HG03196 (cell line): ENCODE data around the gene ZEB2.

Experiments
- ATAC-seq: cut with Tn5 transposase; IDR thresholded peaks from one replicate; pipeline ENCODE4 v1.9.1; 2021; ENCODE audit not compliant: unreplicated experiment

The ZEB2 gene

GRCh38 chr2:144496092-144496976 lies 23.6 kb downstream of the ZEB2 start:
- no peak for ATAC-seq

DNA sequence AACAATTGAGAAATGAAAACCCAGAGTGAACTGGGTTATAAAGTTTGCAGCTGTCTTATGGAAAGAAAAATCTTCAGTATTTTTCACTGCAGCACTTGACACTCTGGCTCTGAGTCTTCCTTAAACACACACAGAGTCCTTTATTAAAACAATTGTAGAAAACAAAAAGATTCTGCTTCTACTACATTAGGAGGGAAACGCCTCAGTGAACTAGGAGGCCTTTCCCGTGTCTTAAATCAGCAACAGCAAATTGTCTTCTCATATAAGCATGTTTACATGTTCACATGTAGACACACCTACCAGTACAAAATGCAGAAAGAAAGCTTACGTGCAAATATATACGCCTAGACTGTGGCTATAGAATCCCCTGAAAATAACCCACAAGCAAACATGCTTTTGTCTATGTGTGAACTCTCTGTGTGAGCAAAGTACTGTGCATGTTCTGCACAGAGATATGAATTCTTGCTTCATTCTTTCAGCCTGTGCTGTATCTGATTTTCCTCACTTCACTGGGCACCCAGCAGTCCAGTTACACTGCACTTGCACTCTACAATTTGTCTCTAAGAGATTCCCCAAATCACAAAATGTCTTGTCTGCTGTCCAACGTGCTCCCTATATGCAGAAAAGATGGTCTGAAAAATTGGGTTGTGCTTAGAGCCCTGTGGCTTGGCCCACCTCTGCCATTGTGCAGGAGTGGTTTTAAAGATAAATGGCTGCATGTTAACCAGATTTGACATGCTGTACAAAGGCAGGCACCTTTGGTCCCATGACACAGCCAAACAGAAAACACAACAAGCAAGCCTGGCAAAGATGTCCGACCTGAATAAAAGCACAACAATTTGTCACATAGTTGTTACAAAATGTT lies 24.5 kb downstream of the ZEB2 start:
- no peak for ATAC-seq

DNA sequence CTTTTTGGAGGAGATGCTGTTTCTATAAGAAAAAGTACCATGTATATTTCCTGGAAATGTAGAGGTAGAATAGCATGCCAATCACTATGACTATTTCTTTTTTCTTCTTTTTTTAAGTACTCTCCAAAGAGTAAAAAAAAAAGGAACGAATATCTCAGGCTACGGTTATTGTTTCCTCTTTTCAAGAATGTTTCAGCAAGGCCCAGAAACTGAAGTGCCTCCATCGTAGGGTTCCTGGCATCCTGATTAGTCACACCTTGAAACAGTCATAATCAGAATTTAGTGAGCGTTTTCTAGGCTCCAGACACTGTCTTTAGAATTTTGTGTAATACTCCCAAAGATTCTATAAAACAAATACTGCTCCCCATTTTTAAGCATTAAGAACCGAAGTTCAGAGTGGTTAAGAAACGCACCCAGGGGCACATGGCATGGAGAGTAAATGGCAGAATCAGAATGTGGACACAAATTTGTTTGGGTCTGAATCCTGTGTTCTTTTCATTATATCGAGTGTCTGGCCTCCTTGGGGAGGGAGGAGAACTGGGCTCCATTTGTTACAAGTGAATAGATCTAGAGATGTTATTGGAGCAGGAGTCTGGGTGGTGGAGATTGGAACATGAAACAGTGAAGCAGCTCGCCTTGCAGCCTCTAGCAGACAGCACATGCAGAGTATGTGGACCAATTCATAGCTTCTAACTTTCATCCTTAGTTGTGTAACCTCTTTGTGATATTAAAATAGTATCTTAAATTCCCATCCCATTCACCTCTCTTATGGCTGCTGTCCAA lies 26.7 kb downstream of the ZEB2 start:
- no peak for ATAC-seq

- no peak for ATAC-seq
Measured at GRCh38 chr2:144490857-144491256, 29.1 kb downstream of the ZEB2 start.

GRCh38 chr2:144490017-144490416 lies 29.9 kb downstream of the ZEB2 start:
- no peak for ATAC-seq

DNA sequence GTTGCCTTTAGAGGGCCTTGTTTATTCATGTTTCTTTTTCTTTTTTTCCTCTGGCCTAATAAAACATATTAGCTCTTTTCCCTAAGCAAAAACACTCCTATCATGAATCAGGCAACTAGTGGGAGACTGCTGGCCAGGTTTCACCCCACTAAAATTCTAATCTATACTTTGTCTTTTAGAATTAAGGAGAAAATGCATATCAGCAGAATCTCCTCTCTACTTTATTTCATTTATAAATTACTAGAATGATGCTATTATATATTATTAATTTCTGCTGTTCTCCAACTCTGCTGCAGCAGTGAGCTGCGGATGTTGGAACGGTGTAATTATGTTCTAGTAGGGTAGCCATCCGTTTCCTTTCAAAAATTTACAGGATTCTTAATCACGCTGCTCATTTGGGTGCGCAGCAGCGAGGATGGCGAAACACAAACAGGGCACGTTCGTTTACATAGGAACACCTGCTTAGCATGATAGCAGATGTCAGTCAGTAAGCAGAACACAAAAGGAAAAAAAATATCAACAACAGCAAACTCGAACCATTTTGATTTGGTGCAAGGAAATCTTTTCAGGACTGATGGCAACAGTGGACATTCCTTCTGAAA lies 30.5 kb downstream of the ZEB2 start:
- no peak for ATAC-seq

DNA sequence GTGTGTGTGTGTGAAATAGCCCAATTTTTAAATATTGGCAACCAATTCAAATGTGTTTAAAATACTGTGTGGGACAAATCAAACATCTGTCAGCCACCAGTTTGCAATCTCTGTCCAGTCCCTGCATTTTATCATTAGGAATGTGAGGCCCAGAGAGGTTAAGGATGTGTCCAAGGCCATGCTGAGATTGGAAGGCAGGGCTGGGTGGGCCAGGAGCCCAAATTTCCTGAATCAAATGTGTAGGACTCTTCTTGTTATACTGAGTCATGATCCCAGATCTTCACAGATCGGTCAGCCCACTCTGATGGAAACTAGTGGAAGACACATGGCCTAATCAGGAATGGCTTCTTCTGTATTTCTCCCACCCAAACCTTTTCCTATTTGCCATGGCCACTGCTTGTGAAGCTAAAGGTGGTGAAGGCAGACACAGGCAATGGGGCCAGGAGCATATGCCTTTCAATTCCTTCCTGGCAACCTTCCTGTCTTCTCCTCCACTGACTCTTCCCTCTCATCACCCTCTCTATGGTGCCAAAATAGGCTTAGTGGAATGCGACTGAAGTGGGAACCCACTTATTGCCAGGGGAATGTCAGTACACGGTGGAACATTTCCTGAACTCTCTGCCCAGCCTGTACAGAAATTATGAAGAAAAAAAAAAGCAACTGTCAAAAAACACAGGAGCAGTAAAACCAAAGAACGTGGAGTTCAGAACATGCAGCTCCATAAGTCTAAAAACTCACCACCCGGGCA lies 35.5 kb downstream of the ZEB2 start:
- no peak for ATAC-seq

- no peak for ATAC-seq
Measured at GRCh38 chr2:144481666-144482065, 38.3 kb downstream of the ZEB2 start.

DNA sequence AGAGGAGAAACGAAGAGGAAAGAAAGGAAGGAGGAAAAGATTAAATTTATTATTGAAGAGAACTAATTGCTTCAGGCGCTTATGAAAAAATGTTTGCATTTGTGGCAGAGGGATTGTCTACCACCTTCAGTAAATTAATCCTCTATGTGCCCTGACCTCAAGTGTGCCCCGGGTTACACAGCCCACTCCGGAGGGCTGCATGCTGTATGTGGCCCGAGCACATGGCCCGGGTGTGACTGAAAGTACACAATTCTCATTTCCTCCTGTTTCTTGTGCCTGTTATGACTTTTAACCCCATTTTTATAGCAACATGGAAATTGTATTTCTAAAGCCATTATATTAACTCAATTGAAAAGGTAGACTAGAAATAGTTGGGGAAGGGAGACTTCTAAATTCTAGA lies 38.8 kb downstream of the ZEB2 start:
- no peak for ATAC-seq

- ATAC-seq, result no peak
Measured at GRCh38 chr2:144480285-144480684, 39.6 kb downstream of the ZEB2 start.

DNA sequence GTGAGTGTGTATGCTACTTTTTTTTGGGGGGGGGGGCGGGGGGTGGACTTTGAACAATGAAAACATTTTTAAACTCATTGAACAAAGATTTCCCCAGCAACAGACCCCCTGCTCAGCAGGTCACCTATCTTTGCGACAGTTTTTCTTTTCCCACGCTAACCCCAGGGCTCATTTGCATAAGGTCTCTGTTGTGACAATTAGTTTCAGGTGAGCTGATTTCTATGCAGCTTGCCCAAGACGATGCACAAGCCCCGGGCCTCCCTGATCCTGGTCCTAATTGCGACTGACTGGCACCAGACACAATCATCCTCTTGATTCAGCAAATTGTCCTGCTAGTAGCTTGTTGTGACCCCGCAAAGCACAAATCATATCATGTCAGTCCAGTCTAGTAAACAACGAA lies 40.3 kb downstream of the ZEB2 start:
- no peak for ATAC-seq

GRCh38 chr2:144479138-144479537 lies 40.8 kb downstream of the ZEB2 start:
- ATAC-seq, result no peak

DNA sequence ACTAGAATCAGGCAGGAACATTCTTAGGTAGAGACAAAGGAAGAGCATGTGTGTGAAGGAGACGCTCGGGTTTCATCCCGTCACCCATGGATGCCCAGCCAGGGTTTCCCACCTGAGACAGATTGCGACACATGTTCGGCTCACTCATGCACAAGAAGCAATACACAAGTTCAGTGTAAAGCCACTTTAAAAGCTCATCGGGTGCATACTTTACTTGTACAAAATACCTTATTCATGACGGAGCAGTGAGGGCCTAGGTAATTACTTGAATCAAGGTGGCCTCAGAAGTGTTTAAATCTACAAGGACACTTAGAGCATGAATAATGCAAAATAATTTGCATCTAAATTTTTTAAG lies 42.0 kb downstream of the ZEB2 start:
- no peak for ATAC-seq

GRCh38 chr2:144477281-144477956 lies 42.5 kb downstream of the ZEB2 start:
- no peak for ATAC-seq

- no peak for ATAC-seq
Measured at GRCh38 chr2:144476682-144477081, 43.2 kb downstream of the ZEB2 start.

DNA sequence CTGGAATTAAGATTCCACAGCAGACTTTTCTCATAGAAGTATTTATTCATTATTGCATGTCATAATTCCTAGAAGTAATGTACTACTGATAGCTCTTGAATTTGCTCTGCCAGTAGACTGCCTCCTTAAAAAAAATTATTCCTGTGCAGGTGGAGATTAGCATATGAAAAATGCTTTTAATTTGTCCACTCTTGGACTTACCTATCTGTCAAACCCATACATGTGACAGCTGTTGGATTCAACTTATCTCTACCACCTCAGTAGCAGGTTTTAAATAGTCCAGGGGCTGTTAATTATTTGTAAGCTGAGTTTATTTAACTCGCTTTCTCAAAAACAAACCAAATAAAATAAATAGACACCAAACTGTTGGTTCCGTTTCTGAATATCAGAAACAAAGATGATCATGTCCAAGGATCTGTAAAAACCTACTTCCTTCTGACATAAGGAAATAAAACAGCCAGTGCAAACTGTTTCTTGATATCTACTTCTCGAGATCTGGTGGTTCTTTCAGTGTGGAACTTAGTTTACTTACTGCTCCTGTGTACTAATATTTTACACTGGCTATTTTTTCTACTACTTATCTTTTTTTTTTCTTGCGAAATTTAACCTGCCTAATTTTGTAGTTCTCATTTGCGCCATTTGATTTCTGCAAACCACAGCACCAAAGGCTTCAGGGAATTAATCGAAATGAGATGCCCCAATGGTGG lies 44.2 kb downstream of the ZEB2 start:
- ATAC-seq, result no peak

GRCh38 chr2:144475044-144475443 lies 44.9 kb downstream of the ZEB2 start:
- no peak for ATAC-seq

GRCh38 chr2:144474017-144474416 lies 45.9 kb downstream of the ZEB2 start:
- no peak for ATAC-seq

DNA sequence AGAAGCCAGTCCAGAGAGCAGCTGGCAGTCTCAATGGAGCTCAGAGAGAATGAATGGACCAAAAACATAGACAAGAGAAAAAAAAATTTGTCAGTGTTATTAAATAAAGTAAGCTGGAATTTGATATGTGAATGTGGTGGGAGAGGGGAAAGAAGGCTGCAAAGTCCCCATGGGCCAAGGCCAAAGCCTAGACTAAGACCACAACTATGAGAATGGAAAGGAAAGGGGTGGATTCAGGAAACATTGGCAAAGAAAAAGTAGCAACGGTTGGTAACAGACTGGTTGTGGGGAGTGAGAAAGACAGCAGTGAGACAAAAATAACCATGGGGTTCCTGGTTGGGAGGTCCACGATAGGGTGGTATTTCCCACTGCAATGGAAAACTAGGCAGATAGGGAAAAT lies 47.0 kb downstream of the ZEB2 start:
- no peak for ATAC-seq
